ENCODE data around the gene EIF3CL.
"Not testable (repeated sequence)": the region's sequence is repeated elsewhere in the genome, so short reads cannot be mapped to it uniquely, and the experiment has no call there.

Gene EIF3CL

DNA sequence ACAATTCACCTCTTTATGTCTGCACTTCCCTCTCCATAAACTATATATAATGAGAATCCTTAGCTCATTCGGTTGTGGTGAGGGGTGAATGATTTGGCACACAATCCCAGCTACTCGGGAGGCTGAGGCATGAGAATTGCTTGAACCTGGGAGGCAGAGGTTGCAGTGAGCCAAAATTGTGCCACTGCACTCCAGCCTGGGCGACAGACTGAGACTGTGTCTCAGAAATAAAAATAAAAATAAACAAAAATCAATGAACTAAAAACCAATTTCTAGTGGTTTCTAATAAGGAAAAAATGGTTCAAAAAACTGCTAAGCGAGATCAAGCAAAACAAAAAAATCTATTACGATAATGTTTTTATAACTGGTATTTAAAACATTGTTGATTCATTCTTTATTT lies 40.2 kb downstream of the EIF3CL start, which contains the start of gene NPIPB6:
NPIPB6 (minus strand) TSS at position 101 of the 400 bp plus-strand sequence. CDS start 686 bp downstream, outside the sequence.
- DNase-seq (ENCODE audit: low spot score): not testable (repeated sequence)

DNA sequence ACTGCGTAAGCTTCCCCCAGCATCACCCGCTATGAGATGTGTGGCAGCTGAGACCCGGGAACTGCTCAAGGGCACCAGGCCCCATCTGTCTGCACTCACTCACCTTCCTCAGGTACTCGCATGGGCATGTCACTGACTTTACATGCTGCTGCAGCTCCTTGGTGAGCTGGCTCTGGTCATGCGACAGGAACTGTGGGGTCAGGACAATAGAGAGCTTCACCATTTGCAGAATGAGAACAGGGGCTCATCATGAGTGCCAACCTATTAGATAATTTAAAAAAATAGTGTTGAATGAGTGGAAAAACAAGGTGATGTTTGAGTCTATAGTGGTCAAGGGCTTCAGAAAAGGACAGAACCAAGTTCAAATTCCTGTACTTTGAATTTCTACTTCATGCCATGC lies 41.0 kb downstream of the EIF3CL start:
- DNase-seq (ENCODE audit: low spot score): not testable (repeated sequence)

DNA sequence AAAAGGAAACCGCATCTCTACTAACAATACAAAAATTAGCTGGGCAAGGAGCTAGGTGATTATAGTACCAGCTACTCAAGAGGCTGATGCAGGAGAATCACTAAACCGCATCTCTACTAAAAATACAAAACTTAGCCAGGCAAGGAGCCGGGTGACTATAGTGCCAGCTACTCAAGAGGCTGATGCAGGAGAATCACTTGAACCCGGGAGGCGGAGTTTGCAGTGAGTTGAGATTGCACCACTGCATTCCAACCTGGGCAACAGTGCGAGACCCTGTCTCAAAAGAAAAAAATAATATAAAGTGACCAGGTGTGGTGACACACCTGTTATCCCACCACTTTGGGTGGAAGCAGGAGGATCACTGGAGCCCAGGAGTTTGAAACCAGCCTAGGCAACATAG lies 65.4 kb downstream of the EIF3CL start:
- not testable (repeated sequence) for DNase-seq (ENCODE audit: low spot score)

GRCh38 chr16:28336940-28337710 lies 66.5 kb downstream of the EIF3CL start:
- DNase-seq (ENCODE audit: low spot score): not testable (repeated sequence)

GRCh38 chr16:28335678-28336077 lies 68.0 kb downstream of the EIF3CL start:
- DNase-seq (ENCODE audit: low spot score): not testable (repeated sequence)

DNA sequence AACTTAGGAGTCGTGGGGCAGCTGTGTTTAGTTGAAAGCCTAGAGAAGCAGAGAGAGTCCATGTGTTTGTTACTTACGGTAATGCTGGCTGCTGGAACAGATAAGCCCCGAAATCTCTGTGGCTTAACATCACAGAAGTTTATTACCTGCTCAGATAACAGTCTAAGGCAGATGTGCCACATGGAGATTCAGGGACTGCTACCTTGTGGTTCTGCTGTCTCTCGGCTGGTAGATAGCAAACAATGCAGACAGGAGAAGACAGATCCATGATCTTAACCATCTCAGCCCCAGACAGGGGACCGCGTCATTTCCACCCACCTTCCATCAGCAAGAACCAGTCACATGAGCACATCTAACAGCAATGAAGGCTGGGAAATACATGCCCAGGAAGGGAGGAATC lies 71.0 kb downstream of the EIF3CL start:
- DNase-seq (ENCODE audit: low spot score): not testable (repeated sequence)

DNA sequence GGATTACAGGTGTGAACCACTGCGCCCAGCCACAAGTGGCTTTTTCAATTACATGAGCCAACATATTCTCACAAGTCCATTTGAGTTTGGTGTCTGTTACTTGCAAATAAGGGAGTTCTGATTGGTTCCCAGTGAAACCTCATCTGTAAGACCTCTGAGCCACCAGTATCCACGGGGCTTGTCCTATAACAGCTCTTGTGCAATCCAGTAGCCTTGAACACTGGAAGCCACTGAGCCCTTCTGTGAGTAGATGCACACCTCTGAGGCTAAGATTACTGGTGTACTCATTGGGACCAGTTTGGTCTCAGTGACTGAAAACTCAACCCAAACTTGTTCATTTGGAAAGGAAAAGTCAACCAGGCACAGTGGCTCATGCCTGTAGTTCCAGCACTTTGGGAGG lies 72.7 kb downstream of the EIF3CL start:
- not testable (repeated sequence) for DNase-seq (ENCODE audit: low spot score)

DNA sequence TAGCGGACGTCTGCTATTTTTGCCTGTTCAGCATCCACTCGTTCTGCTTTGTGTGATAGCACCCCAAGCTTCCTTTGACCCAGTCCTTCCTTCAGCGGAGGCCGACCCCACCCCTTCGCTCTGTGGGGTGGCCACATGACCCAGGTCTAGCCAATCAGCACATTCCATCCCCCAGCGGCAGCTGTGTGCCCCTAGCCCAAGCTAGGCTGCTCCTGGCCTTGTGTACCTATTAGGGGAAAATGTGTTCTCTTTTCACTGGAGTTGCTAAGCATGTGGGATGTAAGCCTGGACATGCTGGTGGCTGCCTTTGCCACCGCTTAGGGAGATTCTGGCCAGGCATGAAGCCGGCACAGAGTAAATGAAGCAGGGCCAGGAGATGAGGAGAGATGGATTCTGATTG lies 73.4 kb downstream of the EIF3CL start:
- DNase-seq (ENCODE audit: low spot score): not testable (repeated sequence)
